ENCODE data around the gene RBM8A. TPM values are rescaled to one million over a fixed set of nuclear protein-coding genes. Genes with fewer than 3 reads are reported as not detected.
"Not testable (repeated sequence)": the region's sequence is repeated elsewhere in the genome, so short reads cannot be mapped to it uniquely, and the experiment has no call there.

RBM8A gene
- total RNA-seq, 2 experiments from 2014 or later, result 157 to 160 TPM

DNA sequence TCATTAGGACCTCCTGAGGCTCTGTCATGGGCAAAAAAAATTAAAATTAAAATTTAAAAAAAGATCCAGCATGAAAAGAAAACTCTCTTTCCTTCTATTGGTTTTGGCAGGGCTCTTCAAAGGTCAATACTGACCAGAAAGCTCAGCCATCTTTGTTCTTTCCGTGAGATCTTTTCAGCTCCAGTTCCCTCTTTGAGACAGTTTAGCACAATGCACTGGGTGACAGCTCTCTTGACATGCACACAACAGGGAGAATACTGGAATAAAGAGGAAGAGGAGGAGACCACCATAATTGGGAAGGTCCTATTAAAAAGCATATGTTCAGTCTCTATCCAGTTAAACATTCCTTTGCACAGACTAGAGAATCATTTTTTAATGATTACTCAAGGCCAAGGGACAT is 24.2 kb upstream of the RBM8A start:
- ATAC-seq (ENCODE audit: low read depth) (no peak), DNase-seq (no peak)
- Mint-ChIP-seq H3K36me3 (peaks cover 29% of the 10 kb centered on the region), H3K27ac (no peak overlapping the region), H3K4me1 (peaks cover 50% of the 10 kb centered on the region), H3K27me3 (no peaks in the 10 kb centered on the region), H3K4me3 (no peak overlapping the region), H3K9me3 (no peaks in the 10 kb centered on the region)
- POLR2A ChIA-PET, result no interaction called here

DNA sequence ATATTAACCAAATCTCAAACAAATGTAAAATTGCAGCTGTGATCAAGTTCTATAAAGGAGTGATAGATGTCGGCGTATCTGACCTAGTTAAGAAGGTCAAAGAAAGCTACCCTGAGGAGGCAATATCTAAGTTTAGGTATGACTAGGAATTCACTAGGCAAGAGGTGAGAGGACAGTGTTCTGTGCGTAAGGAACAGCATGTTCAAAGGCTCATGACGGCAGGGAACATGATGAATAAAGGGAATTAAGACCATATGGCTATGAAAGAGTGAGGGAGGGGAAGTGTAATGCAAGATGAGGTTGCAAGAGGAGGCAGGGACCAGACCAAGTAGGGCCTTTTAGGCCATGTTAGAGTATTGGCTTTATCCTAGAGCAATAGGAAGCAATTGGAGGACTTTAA is 21.9 kb upstream of the RBM8A start:
- Mint-ChIP-seq H3K4me1 (peaks cover 31% of the 10 kb centered on the region), H3K27me3 (no peaks in the 10 kb centered on the region), H3K9me3 (no peaks in the 10 kb centered on the region), H3K36me3 (peaks cover 24% of the 10 kb centered on the region), H3K4me3 (no peak overlapping the region), H3K27ac (no peak overlapping the region)
- POLR2A ChIA-PET, result interaction anchor here (1.3 kb wide), 1 partner anchor 22 kb away, joined by 5 read pairs; the partner anchor contains the start of gene RBM8A
- no peak for DNase-seq
- ATAC-seq (ENCODE audit: low read depth), result no peak

DNA sequence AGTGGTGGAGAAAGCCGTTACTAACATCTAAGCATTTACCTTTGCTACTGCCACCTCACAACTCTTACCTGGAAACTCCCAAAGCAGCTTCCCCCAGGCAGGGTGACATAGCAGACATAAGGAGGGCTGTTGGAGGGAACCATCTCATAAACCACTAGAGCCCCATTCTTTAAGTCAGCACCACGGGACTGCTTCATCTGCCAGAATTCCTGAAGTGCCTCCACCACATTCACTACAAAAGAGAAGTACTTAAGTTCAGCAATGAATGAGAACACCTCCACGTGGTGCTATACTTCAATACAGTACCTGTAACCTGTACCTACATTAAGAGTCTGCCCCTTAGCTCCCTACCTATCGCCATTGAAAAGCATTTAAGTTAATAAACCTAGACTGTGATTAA is 20.3 kb upstream of the RBM8A start:
- Mint-ChIP-seq H3K9me3 (no peaks in the 10 kb centered on the region), H3K4me3 (no peak overlapping the region), H3K36me3 (peaks cover 20% of the 10 kb centered on the region), H3K27me3 (no peaks in the 10 kb centered on the region), H3K4me1 (peaks cover 27% of the 10 kb centered on the region), H3K27ac (no peak overlapping the region)
- no peak for ATAC-seq (ENCODE audit: low read depth)
- POLR2A ChIA-PET, result no interaction called here
- DNase-seq, result no peak

DNA sequence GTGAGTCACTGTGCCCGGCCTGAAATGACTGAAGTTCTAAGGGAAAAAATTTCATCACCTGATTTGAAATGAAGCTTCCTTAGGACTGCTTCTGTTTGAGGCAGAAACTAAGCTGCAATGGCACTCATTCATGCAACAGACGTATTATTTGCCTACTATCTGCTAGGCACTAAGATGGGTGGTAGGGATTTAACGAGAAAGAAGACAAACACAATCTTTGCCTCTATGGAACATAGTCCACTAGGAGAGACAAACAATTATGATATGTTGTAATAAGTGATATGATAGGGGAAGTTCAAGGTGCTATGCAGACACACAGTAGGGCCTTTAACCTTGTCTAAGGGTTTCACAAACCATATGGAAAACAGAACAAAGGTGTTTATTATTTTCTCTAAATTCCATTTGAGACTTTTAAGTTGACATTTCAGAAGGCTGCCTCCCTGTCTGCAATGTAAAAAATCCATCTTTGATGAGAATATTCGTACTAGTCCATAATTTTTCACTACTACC is 19.2 kb upstream of the RBM8A start:
- DNase-seq, result no peak
- no peaks in the 10 kb centered on the region for H3K9me3 Mint-ChIP-seq
- H3K27me3 Mint-ChIP-seq, result no peaks in the 10 kb centered on the region
- POLR2A ChIA-PET, result interaction anchor here (1.0 to 1.3 kb wide), 2 partner anchors 17 to 19 kb away, joined by 3 to 4 read pairs; partner anchors contain the start of gene RBM8A
- no peak overlapping the region for H3K4me3 Mint-ChIP-seq
- H3K4me1 Mint-ChIP-seq, result peaks cover 18% of the 10 kb centered on the region
- no peak overlapping the region for H3K27ac Mint-ChIP-seq
- ATAC-seq (ENCODE audit: low read depth), result no peak
- peaks cover 17% of the 10 kb centered on the region for H3K36me3 Mint-ChIP-seq

DNA sequence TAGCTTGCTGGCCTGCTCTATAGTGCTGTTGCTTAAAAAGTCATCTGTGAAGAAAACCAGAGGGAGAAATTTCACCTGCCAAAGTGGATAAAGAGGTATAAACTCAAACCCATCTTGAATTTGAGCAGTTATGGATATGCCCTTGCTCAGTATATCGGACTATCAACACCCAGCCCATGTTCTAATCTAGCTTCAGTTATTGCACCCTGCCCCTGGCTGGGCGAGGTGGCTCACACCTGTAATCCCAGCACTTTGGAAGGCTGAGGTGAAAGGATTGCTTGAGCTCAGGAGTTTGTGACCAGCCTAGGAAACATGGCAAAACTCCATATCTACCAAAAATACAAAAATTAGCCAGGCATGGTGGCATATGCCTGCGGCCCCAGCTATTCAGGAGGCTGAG is 17.2 kb upstream of the RBM8A start:
- Mint-ChIP-seq H3K4me3 (no peak overlapping the region), H3K27me3 (no peaks in the 10 kb centered on the region), H3K4me1 (peaks cover 5% of the 10 kb centered on the region), H3K27ac (no peak overlapping the region), H3K36me3 (peaks cover 24% of the 10 kb centered on the region), H3K9me3 (no peaks in the 10 kb centered on the region)
- POLR2A ChIA-PET, result interaction anchor here (1.1 to 1.8 kb wide), 2 partner anchors 13 to 16 kb away, joined by 3 to 6 read pairs; partner anchors contain the start of gene LIX1L
- DNase-seq (no peak), ATAC-seq (ENCODE audit: low read depth) (no peak)

DNA sequence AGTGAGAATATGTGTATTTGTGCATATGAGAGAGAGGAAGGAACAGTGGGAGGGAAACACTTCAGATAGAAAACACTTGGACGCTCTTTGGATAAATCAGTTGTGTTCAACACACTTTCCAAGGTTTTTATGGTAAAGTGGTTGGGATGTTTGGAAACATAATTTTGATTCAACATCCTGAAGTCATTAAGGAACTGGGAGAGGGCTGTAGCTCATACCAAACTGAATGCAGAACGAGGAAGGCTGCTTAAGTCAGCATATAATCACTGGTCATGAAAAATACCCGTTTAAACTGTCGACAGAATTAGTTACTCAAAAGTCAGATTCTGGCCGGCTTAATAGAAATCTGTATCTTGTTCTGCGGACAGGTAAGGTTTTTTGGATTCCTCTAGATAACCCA is 15.6 kb upstream of the RBM8A start:
- POLR2A ChIA-PET, result interaction anchor here (0.8 to 1.4 kb wide), 3 partner anchors 15 to 83 kb away, joined by 3 to 4 read pairs (median 3); partner anchors contain the start of gene LIX1L

DNA sequence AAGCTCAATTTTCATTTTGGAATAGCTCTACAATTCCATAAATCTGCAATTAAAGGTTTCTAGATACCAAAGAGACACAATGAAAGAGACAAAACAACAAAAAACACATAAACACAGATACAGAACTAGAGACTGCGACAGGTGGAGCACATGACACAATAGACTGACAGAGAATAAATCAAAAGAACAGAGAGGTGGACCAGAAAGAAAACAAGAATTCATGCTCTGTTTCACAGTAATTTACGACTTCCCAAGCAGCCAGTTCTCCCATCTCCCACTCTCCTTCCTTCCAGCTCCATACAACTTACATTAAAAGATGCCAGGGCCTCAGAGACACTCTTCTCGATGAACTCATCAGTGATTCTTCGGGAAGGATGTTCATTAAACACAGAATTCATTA is 15.1 kb upstream of the RBM8A start:
- peaks cover 21% of the 10 kb centered on the region for H3K36me3 Mint-ChIP-seq
- POLR2A ChIA-PET, result interaction anchor here (0.8 kb wide), 1 partner anchor 14 kb away, joined by 3 read pairs; no protein-coding TSS in a partner anchor
- H3K9me3 Mint-ChIP-seq, result no peaks in the 10 kb centered on the region
- no peaks in the 10 kb centered on the region for H3K27me3 Mint-ChIP-seq
- no peak overlapping the region for H3K4me3 Mint-ChIP-seq
- ATAC-seq (ENCODE audit: low read depth) (no peak), DNase-seq (no peak)
- H3K27ac Mint-ChIP-seq, result no peak overlapping the region
- H3K4me1 Mint-ChIP-seq, result peaks cover 2% of the 10 kb centered on the region

More for the DNA sequence above, 15.6 kb upstream of the RBM8A start:
- peaks cover 21% of the 10 kb centered on the region for H3K36me3 Mint-ChIP-seq
- no peak overlapping the region for H3K27ac Mint-ChIP-seq
- no peaks in the 10 kb centered on the region for H3K9me3 Mint-ChIP-seq
- H3K4me3 Mint-ChIP-seq, result no peak overlapping the region
- peaks cover 2% of the 10 kb centered on the region for H3K4me1 Mint-ChIP-seq
- DNase-seq (no peak), ATAC-seq (ENCODE audit: low read depth) (no peak)
- no peaks in the 10 kb centered on the region for H3K27me3 Mint-ChIP-seq

DNA sequence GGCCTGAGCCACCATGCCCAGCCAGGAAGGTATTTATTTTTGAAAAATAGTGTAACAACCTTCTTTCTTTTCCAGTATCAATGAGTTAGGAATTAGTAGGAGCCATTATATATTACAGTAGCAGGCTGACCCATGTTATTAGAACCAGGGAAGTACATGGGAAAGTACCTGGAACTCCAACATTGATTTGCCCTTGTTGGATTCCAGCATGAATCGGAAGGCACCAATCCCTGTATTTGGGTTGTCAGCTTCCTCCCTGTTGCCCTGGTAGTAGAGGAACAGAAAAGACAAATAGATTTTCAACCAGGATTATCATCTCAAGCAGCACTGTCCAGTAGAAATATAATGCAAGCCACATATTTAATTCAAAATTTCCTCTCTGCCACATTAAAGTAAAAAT is 10.2 kb upstream of the RBM8A start:
- Mint-ChIP-seq H3K9me3 (no peaks in the 10 kb centered on the region), H3K4me1 (peaks cover 8% of the 10 kb centered on the region), H3K27ac (no peak overlapping the region), H3K36me3 (peaks cover 29% of the 10 kb centered on the region), H3K4me3 (no peak overlapping the region), H3K27me3 (no peaks in the 10 kb centered on the region)
- ATAC-seq (ENCODE audit: low read depth) (no peak), DNase-seq (no peak)
- POLR2A ChIA-PET, result interaction anchor here (0.7 kb wide), 1 partner anchor 61 kb away, joined by 3 read pairs; no protein-coding TSS in a partner anchor

DNA sequence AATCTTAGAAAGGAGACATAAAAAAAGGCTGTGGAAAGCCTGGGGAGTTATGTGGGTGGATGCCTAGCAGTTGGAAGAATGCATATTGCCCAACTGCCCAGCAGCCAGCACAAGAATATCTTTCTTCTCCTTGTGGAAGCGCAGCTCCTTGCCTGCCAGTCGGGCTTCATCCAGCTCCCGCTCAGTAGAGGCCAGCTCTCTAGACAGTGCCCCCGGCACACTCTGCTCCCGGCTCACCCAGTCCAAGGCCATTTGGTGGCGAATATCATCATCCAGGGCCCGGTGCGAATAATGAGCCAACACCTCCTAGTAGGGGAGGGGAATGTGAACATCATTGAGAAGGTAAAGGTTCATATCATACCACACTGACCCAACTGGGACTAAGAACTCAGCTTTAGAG is 9.0 kb upstream of the RBM8A start:
- Mint-ChIP-seq H3K27me3 (no peaks in the 10 kb centered on the region), H3K4me3 (no peak overlapping the region), H3K36me3 (peaks cover 24% of the 10 kb centered on the region), H3K27ac (no peak overlapping the region), H3K9me3 (no peaks in the 10 kb centered on the region), H3K4me1 (peaks cover 12% of the 10 kb centered on the region)
- ATAC-seq (ENCODE audit: low read depth) (no peak), DNase-seq (no peak)
- POLR2A ChIA-PET, result interaction anchor here (2.1 kb wide), 1 partner anchor 9 kb away, joined by 5 read pairs; the partner anchor contains the start of gene RBM8A

DNA sequence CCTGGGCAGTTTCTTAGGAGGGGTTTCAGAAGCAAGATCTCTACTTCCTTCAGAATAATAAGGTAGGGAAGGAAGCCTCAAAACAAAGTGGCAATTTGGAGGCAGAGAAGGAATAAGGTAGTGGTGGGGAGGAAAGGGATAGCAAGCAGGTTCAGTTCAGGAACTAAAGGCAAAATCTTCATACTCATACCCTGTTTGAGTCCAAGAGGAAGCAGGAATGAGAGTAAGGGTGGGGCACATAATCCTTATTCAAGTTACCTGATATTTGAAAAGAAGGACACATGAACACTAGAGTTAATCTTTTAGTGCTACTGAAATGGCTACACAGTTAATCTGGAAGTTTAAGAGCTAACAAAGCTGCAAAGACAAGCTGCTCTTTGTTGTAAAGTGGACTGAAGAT is 8.4 kb upstream of the RBM8A start:
- Mint-ChIP-seq H3K4me1 (peaks cover 12% of the 10 kb centered on the region), H3K27me3 (no peaks in the 10 kb centered on the region), H3K4me3 (no peak overlapping the region), H3K36me3 (peaks cover 22% of the 10 kb centered on the region), H3K27ac (peak overlapping the region; percentile 39), H3K9me3 (no peaks in the 10 kb centered on the region)
- ATAC-seq (ENCODE audit: low read depth), result no peak
- POLR2A ChIA-PET, result interaction anchor here (2.1 kb wide), 1 partner anchor 8 kb away, joined by 5 read pairs; the partner anchor contains the start of gene RBM8A
- DNase-seq, result no peak

DNA sequence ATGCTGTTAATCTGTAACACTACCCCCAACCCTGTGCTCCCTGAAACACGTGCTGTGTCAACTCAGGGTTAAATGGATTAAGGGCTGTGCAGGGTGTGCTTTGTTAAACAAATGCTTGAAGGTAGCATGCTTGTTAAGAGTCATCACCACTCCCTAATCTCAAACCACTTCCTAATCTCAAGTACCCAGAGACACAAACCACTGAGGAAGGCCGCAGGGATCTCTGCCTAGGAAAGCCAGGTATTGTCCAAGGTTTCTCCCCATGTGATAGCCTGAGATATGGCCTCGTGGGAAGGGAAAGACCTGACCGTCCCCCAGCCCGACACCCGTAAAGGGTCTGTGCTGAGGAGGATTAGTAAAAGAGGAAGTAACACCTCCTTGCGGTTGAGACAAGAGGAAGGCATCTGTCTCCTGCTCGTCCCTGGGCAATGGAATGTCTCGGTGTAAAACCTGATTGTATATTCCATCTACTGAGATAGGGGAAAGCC is 5.3 kb upstream of the RBM8A start:
- not testable (repeated sequence) for H3K9me3 Mint-ChIP-seq; H3K27me3 Mint-ChIP-seq; ATAC-seq (ENCODE audit: low read depth)
- DNase-seq, result peak; percentile 38
- Mint-ChIP-seq H3K4me1 (peaks cover 15% of the 10 kb centered on the region), H3K4me3 (peak overlapping the region; percentile 57), H3K36me3 (peaks cover 18% of the 10 kb centered on the region), H3K27ac (peak overlapping the region; percentile 85)
- POLR2A ChIA-PET, result interaction anchor here (1.8 to 2.8 kb wide), 3 partner anchors 14 to 74 kb away, joined by 6 to 15 read pairs (median 10); partner anchors contain the start of genes LIX1L, PEX11B and PIAS3

DNA sequence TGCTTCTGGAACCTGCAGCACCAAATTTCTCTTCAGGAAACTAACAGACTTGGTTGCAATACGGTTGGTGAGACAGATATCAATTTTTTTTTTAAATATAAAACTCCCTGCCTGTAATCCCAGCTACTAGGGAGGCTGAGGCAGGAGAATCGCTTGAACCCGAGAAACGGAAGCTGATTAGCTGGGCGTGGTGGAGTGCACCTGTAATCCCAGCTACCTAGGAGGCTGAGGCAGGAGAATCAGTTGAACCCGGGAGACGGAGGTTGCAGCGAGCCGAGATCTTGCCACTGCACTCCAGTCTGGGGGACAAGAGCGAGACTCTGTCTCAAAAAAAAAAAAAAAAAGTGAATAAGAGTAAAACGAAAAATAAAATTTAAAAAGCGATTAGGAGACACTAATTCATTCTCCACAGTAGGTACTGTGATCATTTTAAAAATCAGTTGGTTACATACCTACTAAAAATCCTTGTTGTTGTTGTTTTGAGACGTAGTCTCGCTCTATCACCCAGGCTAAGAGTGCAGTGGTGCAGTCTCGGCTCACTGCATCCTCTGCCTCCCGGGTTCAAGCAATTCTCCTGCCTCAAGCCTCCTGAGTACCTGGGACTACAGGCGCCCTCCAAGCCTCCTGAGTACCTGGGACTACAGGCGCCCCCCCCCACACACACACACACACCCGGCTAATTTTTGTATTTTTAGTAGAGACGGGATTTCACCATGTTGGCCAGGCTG is 796 bp upstream of the RBM8A start:
- Mint-ChIP-seq H3K4me1 (peaks cover 24% of the 10 kb centered on the region), H3K27me3 (no peaks in the 10 kb centered on the region), H3K9me3 (no peaks in the 10 kb centered on the region), H3K4me3 (no peak overlapping the region), H3K27ac (peak overlapping the region; percentile 93), H3K36me3 (peaks cover 11% of the 10 kb centered on the region)
- no peak for DNase-seq
- ATAC-seq (ENCODE audit: low read depth), result no peak
- POLR2A ChIA-PET, result interaction anchor here (0.6 to 3.5 kb wide), 23 partner anchors 8 to 111 kb away, joined by 3 to 76 read pairs (median 5); partner anchors contain the start of genes ANKRD34A, LIX1L, NUDT17 and PEX11B

DNA sequence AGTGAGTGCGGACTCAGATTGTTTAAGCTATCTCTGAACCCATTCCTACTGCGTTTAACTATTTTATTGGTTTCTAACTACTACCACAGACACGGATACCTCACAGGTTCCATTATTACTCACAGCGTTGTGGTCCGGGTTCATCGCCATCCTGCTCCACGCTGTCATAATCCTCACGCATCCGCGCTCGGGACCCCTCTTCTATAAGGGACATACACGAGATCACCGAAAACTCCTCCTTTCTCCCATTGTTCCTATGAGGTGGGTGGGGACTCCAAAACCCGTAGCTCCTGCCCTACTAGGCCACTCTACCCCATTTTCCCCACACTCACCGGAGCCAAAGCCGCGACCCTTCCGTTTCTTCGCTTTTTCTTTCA is 610 bp downstream of the RBM8A start:
- H3K27ac Mint-ChIP-seq, result no peak overlapping the region
- ATAC-seq (ENCODE audit: low read depth), result peak; percentile 10
- POLR2A ChIA-PET, result interaction anchor here (1.0 to 3.5 kb wide), 18 partner anchors 8 to 111 kb away, joined by 3 to 76 read pairs (median 10); partner anchors contain the start of genes ANKRD34A, LIX1L, NUDT17 and PEX11B
- peaks cover 15% of the 10 kb centered on the region for H3K4me1 Mint-ChIP-seq
- no peak for DNase-seq
- peaks cover 11% of the 10 kb centered on the region for H3K36me3 Mint-ChIP-seq
- no peaks in the 10 kb centered on the region for H3K27me3 Mint-ChIP-seq
- H3K9me3 Mint-ChIP-seq, result no peaks in the 10 kb centered on the region
- H3K4me3 Mint-ChIP-seq, result no peak overlapping the region

Measured in activated naive CD8-positive, alpha-beta T cell treated with anti-CD3 and anti-CD28 coated beads, Interleukin-2, amount 10 ng/mL, durations not matched to agents 7 days and 5 days (primary cell).